GM23338 (cell line): ENCODE results near the gene GABRB3. TPM values are rescaled to one million over a fixed set of nuclear protein-coding genes. Genes with fewer than 3 reads are reported as not detected.

Source experiments
- ATAC-seq: fragments of 200-7000 bp; cut with Tn5 transposase; 3 replicates; pipeline ENCODE4 v1.9.1; 2020
- DNase-seq: peaks from one replicate; pipeline ENCODE4 v3.0.0-alpha.2; 2015; ENCODE audit warnings: low spot score
- H2AFZ ChIP-seq: fragments of 200-600 bp; sonication (generic); 2 replicates; pipeline ENCODE4 v1.8.0; 2016; ENCODE audit warnings: antibody characterized with exemption, mild to moderate bottlenecking, moderate library complexity
- H3F3A ChIP-seq: fragments of 200-600 bp; sonication (generic); replicated peaks from 2 replicates; pipeline ENCODE4 v1.8.0; 2017; ENCODE audit warnings: antibody characterized with exemption, mixed run types, low read depth
- H3K27ac ChIP-seq: fragments of 200-600 bp; sonication (generic); 2 replicates; pipeline ENCODE4 v1.6.1; 2016; ENCODE audit warnings: low read depth
- H3K27me3 ChIP-seq: fragments of 200-600 bp; sonication (generic); 2 replicates; pipeline ENCODE4 v1.8.0; 2016; ENCODE audit warnings: mild to moderate bottlenecking, mixed run types, moderate library complexity; ENCODE audit not compliant: insufficient read depth
- H3K36me3 ChIP-seq: fragments of 200-600 bp; sonication (generic); 2 replicates; pipeline ENCODE4 v1.8.0; 2016; ENCODE audit warnings: mild to moderate bottlenecking; ENCODE audit not compliant: insufficient read depth
- H3K4me1 ChIP-seq: fragments of 200-600 bp; sonication (generic); 2 replicates; pipeline ENCODE4 v1.8.0; 2016; ENCODE audit warnings: mild to moderate bottlenecking, moderate library complexity; ENCODE audit not compliant: insufficient read depth
- H3K4me2 ChIP-seq: fragments of 200-600 bp; sonication (generic); 2 replicates; pipeline ENCODE4 v1.7.1; 2017; ENCODE audit warnings: mixed run types
- H3K4me3 ChIP-seq: fragments of 200-600 bp; sonication (generic); 2 replicates; pipeline ENCODE4 v1.6.1; 2016; ENCODE audit warnings: mixed run types
- H3K79me2 ChIP-seq: fragments of 200-600 bp; sonication (generic); replicated peaks from 2 replicates; pipeline ENCODE4 v1.8.0; 2017; ENCODE audit warnings: mild to moderate bottlenecking; ENCODE audit not compliant: insufficient read depth
- H3K9me2 ChIP-seq: fragments of 200-600 bp; sonication (generic); 2 replicates; pipeline ENCODE4 v1.8.0; 2017; ENCODE audit not compliant: insufficient read depth
- H4K20me1 ChIP-seq: fragments of 200-600 bp; sonication (generic); replicated peaks from 2 replicates; pipeline ENCODE4 v1.8.0; 2017; ENCODE audit warnings: mild to moderate bottlenecking; ENCODE audit not compliant: insufficient read depth
- H3K27ac Mint-ChIP-seq: 2 replicates; pipeline ENCODE4 v1.8.0; 2020; ENCODE audit warnings: inconsistent platforms, mild to moderate bottlenecking, moderate library complexity, mixed read lengths
- H3K27me3 Mint-ChIP-seq: 3 replicates; pipeline ENCODE4 v1.8.0; 2022; ENCODE audit warnings: low read depth, mild to moderate bottlenecking, moderate library complexity, mixed read lengths, inconsistent platforms; ENCODE audit not compliant: insufficient read depth, poor library complexity
- H3K36me3 Mint-ChIP-seq: 3 replicates; pipeline ENCODE4 v1.8.0; 2021; ENCODE audit warnings: low read depth, mild to moderate bottlenecking, inconsistent platforms, moderate library complexity, mixed read lengths
- H3K4me1 Mint-ChIP-seq: 3 replicates; pipeline ENCODE4 v1.8.0; 2020; ENCODE audit warnings: mild to moderate bottlenecking, inconsistent platforms, mixed read lengths
- H3K4me3 Mint-ChIP-seq: 3 replicates; pipeline ENCODE4 v1.8.0; 2021; ENCODE audit warnings: moderate library complexity, mild to moderate bottlenecking, inconsistent platforms, mixed read lengths
- H3K9me3 Mint-ChIP-seq: 3 replicates; pipeline ENCODE4 v1.8.0; 2020; ENCODE audit warnings: moderate library complexity, mild to moderate bottlenecking, inconsistent platforms, mixed read lengths
- CREB1 ChIP-seq: fragments of 250-450 bp; sonication (Bioruptor Pico); IDR thresholded peaks from 2 replicates; pipeline ENCODE4 v1.5.0; 2020; ENCODE audit warnings: low read depth, mild to moderate bottlenecking, moderate library complexity
- CTCF ChIP-seq, 2 experiments: fragments of 200-600 bp in 1 of 2; sonication (generic) in 1 of 2; conservative IDR thresholded peaks; 2 replicates each; pipeline versions ENCODE4 v1.5.1 to v1.6.1; 2016 to 2017; ENCODE audit warnings: antibody characterized with exemption in 2 of 2, low read depth in 2 of 2, mild to moderate bottlenecking in 2 of 2, moderate library complexity in 1 of 2
- EZH2 ChIP-seq: fragments of 200-600 bp; sonication (generic); IDR thresholded peaks from one replicate; pipeline ENCODE4 v1.8.0; 2017; ENCODE audit warnings: antibody characterized with exemption, mild to moderate bottlenecking, low read depth; ENCODE audit not compliant: unreplicated experiment
- POLR2AphosphoS5 ChIP-seq: IDR thresholded peaks from 2 replicates; pipeline ENCODE4 v1.6.1; 2016; ENCODE audit warnings: antibody characterized with exemption, low read depth
- ZNF114 ChIP-seq: fragments of 250-450 bp; sonication (Bioruptor Pico); IDR thresholded peaks from 2 replicates; pipeline ENCODE4 v1.5.0; 2020; ENCODE audit warnings: mild to moderate bottlenecking, moderate library complexity
- ZNF331 ChIP-seq: fragments of 250-450 bp; sonication (Bioruptor Pico); IDR thresholded peaks from 2 replicates; pipeline ENCODE4 v1.5.0; 2020; ENCODE audit warnings: low read depth, mild to moderate bottlenecking, moderate library complexity
- polyA plus RNA-seq: library from polyadenylated mRNA; unstranded; fragments of >200 nt; fragmentation: Nextera tagmentation; extraction: Ambion mirVana; gene quantifications from 2 replicates; pipeline ENCODE4 v1.2.1, GENCODE V29; 2016
- total RNA-seq: library from RNA; depleted of rRNA; stranded (reverse); fragments of >200 nt; shearing (Covaris generic); gene quantifications from 2 replicates; pipeline ENCODE4 v1.2.3, GENCODE V29; 2014
- TF ChIP-seq, protein P1 (sequence below): fragments of 250-450 bp; sonication (Bioruptor Pico); IDR thresholded peaks from 2 replicates; pipeline ENCODE4 v1.5.0; 2020; ENCODE audit warnings: mild to moderate bottlenecking, moderate library complexity

The GABRB3 gene
- total and polyA plus RNA-seq, 2 experiments from 2014 or later = 56.5 to 131 TPM

DNA sequence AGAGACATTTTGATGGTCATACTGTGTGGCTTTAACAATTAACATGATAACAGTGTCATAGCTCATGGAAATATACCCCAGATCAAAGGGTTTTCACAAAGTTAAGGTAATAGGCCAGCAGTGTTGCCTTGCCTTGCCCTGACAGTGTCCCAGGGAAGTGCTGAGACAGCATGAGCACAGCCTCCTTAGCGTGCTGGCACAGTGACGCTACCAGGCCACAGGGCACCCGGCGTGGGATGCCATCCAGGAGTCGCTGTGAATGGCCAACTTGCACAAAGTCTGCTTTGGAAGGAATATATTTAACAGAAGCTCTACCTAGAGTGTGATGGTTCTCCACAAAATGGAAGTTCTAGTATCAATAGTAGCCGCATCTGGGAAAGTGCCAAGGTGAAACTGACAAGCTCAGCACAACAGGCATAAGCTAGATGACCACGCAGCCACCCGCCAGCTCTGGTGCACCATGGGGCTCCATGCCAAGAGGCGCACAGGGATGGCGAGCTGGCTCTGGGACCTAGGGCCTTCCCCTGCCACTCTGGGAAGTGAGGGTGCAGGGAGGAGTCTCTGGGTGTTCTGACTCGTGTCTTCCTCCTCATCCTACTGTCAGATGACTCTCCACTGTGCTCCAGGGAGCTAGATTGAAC, 86.2 kb downstream of the GABRB3 start:
- H3K27ac Mint-ChIP-seq = no peak overlapping the region
- TF ChIP-seq ZNF331 (no peak), POLR2AphosphoS5 (no peak)
- Histone ChIP-seq H4K20me1 (no peaks in the 10 kb centered on the region; the same call in 1 of the 2 replicates), H3K4me2 (no peak overlapping the region), H3K79me2 (peaks cover 81% of the 10 kb centered on the region), H2AFZ (no peak overlapping the region), H3F3A (peaks cover 6% of the 10 kb centered on the region; the same call in 1 of the 2 replicates), H3K4me3 (no peak overlapping the region), H3K9me2 (no peaks in the 10 kb centered on the region), H3K4me1 (peaks cover 61% of the 10 kb centered on the region), H3K27ac (no peak overlapping the region), H3K27me3 (no peaks in the 10 kb centered on the region), H3K36me3 (no peaks in the 10 kb centered on the region)
- peaks cover 74% of the 10 kb centered on the region for H3K4me1 Mint-ChIP-seq
- ATAC-seq (no peak), DNase-seq (no peak)
- H3K27me3 Mint-ChIP-seq = peaks cover 20% of the 10 kb centered on the region
- no peak overlapping the region for H3K4me3 Mint-ChIP-seq
- H3K9me3 Mint-ChIP-seq = no peaks in the 10 kb centered on the region
- peaks cover 14% of the 10 kb centered on the region for H3K36me3 Mint-ChIP-seq

DNA sequence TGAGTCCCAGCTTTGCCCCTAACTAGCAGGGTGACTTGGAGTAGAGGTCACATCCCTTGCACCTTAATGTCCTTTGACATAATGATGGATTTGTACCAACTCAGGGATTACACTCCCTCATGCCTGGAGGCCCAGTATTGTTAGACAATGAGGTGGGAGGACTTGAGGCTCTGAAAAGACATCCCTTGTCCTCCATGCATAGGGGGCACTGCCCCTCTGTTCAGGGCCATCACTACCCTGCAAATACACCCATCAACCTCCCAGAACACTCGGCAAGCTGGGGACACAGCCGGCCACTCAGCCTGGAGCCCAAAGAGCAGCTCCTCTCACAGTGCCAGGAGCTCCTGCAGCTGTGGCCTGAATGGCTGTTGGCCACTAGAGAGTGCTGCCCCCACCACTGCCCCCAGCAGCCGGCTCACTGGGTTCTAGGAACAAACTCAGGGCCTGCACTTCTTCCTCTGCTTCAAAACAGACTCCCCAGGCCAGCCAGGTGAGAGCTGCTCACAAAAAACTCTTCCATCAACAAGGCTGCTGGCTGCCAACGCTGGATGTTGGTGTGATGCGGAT, 90.2 kb downstream of the GABRB3 start:
- peaks cover 11% of the 10 kb centered on the region for H3K27me3 Mint-ChIP-seq
- H3K36me3 Mint-ChIP-seq = peaks cover 23% of the 10 kb centered on the region
- peaks cover 91% of the 10 kb centered on the region for H3K79me2 ChIP-seq
- peak; percentile 42 for DNase-seq
- no peak overlapping the region for H3K27ac Mint-ChIP-seq
- peak overlapping the region; percentile 79; the same call in 1 of the 2 replicates for H3K27ac ChIP-seq
- H3K4me1 ChIP-seq = peaks cover 41% of the 10 kb centered on the region
- no peaks in the 10 kb centered on the region for H3F3A ChIP-seq
- no peak overlapping the region for H2AFZ ChIP-seq
- ATAC-seq = peak; percentile 72
- H3K36me3 ChIP-seq = no peaks in the 10 kb centered on the region
- TF ChIP-seq CTCF (conservative IDR thresholded peaks at IDR 0.05; ENCODE audit: low read depth in 2 of 2) (peak; percentile 16 to 40; a peak in 2 of 4 replicates), CREB1 (no peak)
- peaks cover 69% of the 10 kb centered on the region for H3K4me1 Mint-ChIP-seq
- H3K4me3 Mint-ChIP-seq = no peak overlapping the region
- no peak overlapping the region for H3K4me2 ChIP-seq
- H4K20me1 ChIP-seq = no peaks in the 10 kb centered on the region; the same call in 1 of the 2 replicates
- no peaks in the 10 kb centered on the region for H3K9me3 Mint-ChIP-seq
- H3K9me2 ChIP-seq = no peaks in the 10 kb centered on the region
- no peaks in the 10 kb centered on the region for H3K27me3 ChIP-seq
- no peak overlapping the region for H3K4me3 ChIP-seq

- no peaks in the 10 kb centered on the region for H3K27me3 ChIP-seq
- H3K9me3 Mint-ChIP-seq = no peaks in the 10 kb centered on the region
- no peak overlapping the region for H3K4me2 ChIP-seq
- no peaks in the 10 kb centered on the region; the same call in 1 of the 2 replicates for H4K20me1 ChIP-seq
- ATAC-seq (no peak), DNase-seq (no peak)
- peaks cover 89% of the 10 kb centered on the region for H3K79me2 ChIP-seq
- H3K4me3 ChIP-seq = no peak overlapping the region
- peaks cover 85% of the 10 kb centered on the region for H3K4me1 Mint-ChIP-seq
- H3K27me3 Mint-ChIP-seq = peaks cover 11% of the 10 kb centered on the region
- H3K27ac ChIP-seq = no peak overlapping the region
- no peak overlapping the region for H3K27ac Mint-ChIP-seq
- H3K4me3 Mint-ChIP-seq = no peak overlapping the region
- peaks cover 23% of the 10 kb centered on the region for H3K36me3 Mint-ChIP-seq
- H3F3A ChIP-seq = 0 out of 2 replicates have a peak, but pooled peaks cover 2% of the 10 kb centered on the region
- H3K36me3 ChIP-seq = no peaks in the 10 kb centered on the region
- H2AFZ ChIP-seq = no peak overlapping the region
- no peaks in the 10 kb centered on the region; the same call in 1 of the 2 replicates for H3K9me2 ChIP-seq
- H3K4me1 ChIP-seq = peaks cover 53% of the 10 kb centered on the region
- TF ChIP-seq POLR2AphosphoS5 (no peak), EZH2 (no peak), ZNF114 (CRISPR knock-in tag) (no peak), CREB1 (no peak)
- TF ChIP-seq, protein P1, sequence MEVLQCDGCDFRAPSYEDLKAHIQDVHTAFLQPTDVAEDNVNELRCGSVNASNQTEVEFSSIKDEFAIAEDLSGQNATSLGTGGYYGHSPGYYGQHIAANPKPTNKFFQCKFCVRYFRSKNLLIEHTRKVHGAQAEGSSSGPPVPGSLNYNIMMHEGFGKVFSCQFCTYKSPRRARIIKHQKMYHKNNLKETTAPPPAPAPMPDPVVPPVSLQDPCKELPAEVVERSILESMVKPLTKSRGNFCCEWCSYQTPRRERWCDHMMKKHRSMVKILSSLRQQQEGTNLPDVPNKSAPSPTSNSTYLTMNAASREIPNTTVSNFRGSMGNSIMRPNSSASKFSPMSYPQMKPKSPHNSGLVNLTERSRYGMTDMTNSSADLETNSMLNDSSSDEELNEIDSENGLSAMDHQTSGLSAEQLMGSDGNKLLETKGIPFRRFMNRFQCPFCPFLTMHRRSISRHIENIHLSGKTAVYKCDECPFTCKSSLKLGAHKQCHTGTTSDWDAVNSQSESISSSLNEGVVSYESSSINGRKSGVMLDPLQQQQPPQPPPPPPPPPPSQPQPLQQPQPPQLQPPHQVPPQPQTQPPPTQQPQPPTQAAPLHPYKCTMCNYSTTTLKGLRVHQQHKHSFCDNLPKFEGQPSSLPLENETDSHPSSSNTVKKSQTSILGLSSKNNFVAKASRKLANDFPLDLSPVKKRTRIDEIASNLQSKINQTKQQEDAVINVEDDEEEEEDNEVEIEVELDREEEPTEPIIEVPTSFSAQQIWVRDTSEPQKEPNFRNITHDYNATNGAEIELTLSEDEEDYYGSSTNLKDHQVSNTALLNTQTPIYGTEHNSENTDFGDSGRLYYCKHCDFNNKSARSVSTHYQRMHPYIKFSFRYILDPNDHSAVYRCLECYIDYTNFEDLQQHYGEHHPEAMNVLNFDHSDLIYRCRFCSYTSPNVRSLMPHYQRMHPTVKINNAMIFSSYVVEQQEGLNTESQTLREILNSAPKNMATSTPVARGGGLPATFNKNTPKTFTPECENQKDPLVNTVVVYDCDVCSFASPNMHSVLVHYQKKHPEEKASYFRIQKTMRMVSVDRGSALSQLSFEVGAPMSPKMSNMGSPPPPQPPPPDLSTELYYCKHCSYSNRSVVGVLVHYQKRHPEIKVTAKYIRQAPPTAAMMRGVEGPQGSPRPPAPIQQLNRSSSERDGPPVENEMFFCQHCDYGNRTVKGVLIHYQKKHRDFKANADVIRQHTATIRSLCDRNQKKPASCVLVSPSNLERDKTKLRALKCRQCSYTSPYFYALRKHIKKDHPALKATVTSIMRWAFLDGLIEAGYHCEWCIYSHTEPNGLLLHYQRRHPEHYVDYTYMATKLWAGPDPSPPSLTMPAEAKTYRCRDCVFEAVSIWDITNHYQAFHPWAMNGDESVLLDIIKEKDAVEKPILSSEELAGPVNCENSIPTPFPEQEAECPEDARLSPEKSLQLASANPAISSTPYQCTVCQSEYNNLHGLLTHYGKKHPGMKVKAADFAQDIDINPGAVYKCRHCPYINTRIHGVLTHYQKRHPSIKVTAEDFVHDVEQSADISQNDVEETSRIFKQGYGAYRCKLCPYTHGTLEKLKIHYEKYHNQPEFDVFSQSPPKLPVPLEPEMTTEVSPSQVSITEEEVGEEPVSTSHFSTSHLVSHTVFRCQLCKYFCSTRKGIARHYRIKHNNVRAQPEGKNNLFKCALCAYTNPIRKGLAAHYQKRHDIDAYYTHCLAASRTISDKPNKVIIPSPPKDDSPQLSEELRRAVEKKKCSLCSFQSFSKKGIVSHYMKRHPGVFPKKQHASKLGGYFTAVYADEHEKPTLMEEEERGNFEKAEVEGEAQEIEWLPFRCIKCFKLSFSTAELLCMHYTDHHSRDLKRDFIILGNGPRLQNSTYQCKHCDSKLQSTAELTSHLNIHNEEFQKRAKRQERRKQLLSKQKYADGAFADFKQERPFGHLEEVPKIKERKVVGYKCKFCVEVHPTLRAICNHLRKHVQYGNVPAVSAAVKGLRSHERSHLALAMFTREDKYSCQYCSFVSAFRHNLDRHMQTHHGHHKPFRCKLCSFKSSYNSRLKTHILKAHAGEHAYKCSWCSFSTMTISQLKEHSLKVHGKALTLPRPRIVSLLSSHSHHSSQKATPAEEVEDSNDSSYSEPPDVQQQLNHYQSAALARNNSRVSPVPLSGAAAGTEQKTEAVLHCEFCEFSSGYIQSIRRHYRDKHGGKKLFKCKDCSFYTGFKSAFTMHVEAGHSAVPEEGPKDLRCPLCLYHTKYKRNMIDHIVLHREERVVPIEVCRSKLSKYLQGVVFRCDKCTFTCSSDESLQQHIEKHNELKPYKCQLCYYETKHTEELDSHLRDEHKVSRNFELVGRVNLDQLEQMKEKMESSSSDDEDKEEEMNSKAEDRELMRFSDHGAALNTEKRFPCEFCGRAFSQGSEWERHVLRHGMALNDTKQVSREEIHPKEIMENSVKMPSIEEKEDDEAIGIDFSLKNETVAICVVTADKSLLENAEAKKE = no peak
These were observed 92.9 kb downstream of the GABRB3 start for GRCh38 chr15:26679927-26680326.
